Neural crest cell (in vitro differentiated cells): ENCODE measurements around the gene GSTA4. TPM values are rescaled to one million over a fixed set of nuclear protein-coding genes. Genes with fewer than 3 reads are reported as not detected.

Source experiments
- DNase-seq: peaks from one replicate; pipeline ENCODE4 v3.0.0; 2021; ENCODE audit warnings: low read depth, mixed read lengths, low spot score
- H3K27ac Mint-ChIP-seq: one replicate; pipeline ENCODE4 v1.8.0; 2021; ENCODE audit warnings: mild to moderate bottlenecking, mixed read lengths; ENCODE audit not compliant: unreplicated experiment
- H3K27me3 Mint-ChIP-seq: 2 replicates; pipeline ENCODE4 v1.8.0; 2021; ENCODE audit warnings: low read depth, mild to moderate bottlenecking, mixed read lengths
- H3K36me3 Mint-ChIP-seq: 2 replicates; pipeline ENCODE4 v1.8.0; 2021; ENCODE audit warnings: low read depth, mild to moderate bottlenecking, mixed read lengths
- H3K4me1 Mint-ChIP-seq: 2 replicates; pipeline ENCODE4 v1.8.0; 2021; ENCODE audit warnings: mixed read lengths
- H3K4me3 Mint-ChIP-seq: one replicate; pipeline ENCODE4 v1.8.0; 2021; ENCODE audit warnings: mild to moderate bottlenecking, mixed read lengths
- H3K9me3 Mint-ChIP-seq: 2 replicates; pipeline ENCODE4 v1.8.0; 2021; ENCODE audit warnings: mixed read lengths
- total RNA-seq: library from RNA; stranded (reverse); gene quantifications from 2 replicates; pipeline ENCODE4 v1.2.1, GENCODE V29; 2021
- TF ChIP-seq, protein P1 (sequence below): fragments of 200-600 bp; sonication (generic); conservative IDR thresholded peaks from 2 replicates; pipeline ENCODE4 v1.5.0; 2021; ENCODE audit warnings: antibody characterized with exemption, mild to moderate bottlenecking

GSTA4 gene
- total RNA-seq, 1 donor from 2014 or later, result 70.7 TPM

- Mint-ChIP-seq H3K36me3 (peaks cover 33% of the 10 kb centered on the region), H3K4me1 (peaks cover 20% of the 10 kb centered on the region), H3K9me3 (no peaks in the 10 kb centered on the region), H3K27ac (no peak overlapping the region), H3K4me3 (no peak overlapping the region), H3K27me3 (no peaks in the 10 kb centered on the region)
- TF ChIP-seq, protein P1, sequence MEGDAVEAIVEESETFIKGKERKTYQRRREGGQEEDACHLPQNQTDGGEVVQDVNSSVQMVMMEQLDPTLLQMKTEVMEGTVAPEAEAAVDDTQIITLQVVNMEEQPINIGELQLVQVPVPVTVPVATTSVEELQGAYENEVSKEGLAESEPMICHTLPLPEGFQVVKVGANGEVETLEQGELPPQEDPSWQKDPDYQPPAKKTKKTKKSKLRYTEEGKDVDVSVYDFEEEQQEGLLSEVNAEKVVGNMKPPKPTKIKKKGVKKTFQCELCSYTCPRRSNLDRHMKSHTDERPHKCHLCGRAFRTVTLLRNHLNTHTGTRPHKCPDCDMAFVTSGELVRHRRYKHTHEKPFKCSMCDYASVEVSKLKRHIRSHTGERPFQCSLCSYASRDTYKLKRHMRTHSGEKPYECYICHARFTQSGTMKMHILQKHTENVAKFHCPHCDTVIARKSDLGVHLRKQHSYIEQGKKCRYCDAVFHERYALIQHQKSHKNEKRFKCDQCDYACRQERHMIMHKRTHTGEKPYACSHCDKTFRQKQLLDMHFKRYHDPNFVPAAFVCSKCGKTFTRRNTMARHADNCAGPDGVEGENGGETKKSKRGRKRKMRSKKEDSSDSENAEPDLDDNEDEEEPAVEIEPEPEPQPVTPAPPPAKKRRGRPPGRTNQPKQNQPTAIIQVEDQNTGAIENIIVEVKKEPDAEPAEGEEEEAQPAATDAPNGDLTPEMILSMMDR, result no peak
- DNase-seq, result no peak
These were observed 37.8 kb upstream of the GSTA4 start for GRCh38 chr6:53032849-53033248.

DNA sequence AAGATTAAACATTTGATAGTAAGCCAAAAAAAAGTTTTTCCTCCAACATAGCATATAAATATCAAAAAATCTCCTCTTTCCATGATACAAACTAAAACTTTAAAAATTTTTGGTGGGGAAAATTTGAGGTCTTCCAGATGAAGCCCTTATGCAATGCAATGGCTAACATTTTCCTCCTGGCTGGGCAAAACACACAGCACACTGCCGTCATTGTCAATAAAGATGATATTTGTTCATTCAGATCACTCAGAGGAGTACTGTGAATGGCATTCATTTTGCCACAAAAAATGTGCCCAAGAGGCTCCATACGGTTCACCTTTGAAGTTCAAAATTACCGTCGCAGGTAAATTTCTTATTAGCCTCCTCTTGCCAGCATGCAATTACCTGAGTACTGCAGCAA lies 36.2 kb upstream of the GSTA4 start:
- peaks cover 30% of the 10 kb centered on the region for H3K36me3 Mint-ChIP-seq
- no peak for DNase-seq
- H3K4me1 Mint-ChIP-seq, result peaks cover 19% of the 10 kb centered on the region
- H3K4me3 Mint-ChIP-seq, result no peak overlapping the region
- no peak overlapping the region for H3K27ac Mint-ChIP-seq
- TF ChIP-seq, protein P1, result no peak
- H3K27me3 Mint-ChIP-seq, result no peaks in the 10 kb centered on the region
- H3K9me3 Mint-ChIP-seq, result no peaks in the 10 kb centered on the region

GRCh38 chr6:53029761-53030160 lies 34.7 kb upstream of the GSTA4 start:
- Mint-ChIP-seq H3K9me3 (no peaks in the 10 kb centered on the region), H3K36me3 (peaks cover 27% of the 10 kb centered on the region), H3K4me1 (peaks cover 24% of the 10 kb centered on the region), H3K4me3 (no peak overlapping the region), H3K27me3 (no peaks in the 10 kb centered on the region), H3K27ac (no peak overlapping the region)
- no peak for DNase-seq
- TF ChIP-seq, protein P1, result no peak

GRCh38 chr6:53029257-53029656 lies 34.2 kb upstream of the GSTA4 start:
- Mint-ChIP-seq H3K36me3 (peaks cover 24% of the 10 kb centered on the region), H3K27me3 (no peaks in the 10 kb centered on the region), H3K4me1 (peaks cover 24% of the 10 kb centered on the region), H3K9me3 (no peaks in the 10 kb centered on the region), H3K27ac (no peak overlapping the region), H3K4me3 (no peak overlapping the region)
- no peak for DNase-seq
- TF ChIP-seq, protein P1, result no peak

DNA sequence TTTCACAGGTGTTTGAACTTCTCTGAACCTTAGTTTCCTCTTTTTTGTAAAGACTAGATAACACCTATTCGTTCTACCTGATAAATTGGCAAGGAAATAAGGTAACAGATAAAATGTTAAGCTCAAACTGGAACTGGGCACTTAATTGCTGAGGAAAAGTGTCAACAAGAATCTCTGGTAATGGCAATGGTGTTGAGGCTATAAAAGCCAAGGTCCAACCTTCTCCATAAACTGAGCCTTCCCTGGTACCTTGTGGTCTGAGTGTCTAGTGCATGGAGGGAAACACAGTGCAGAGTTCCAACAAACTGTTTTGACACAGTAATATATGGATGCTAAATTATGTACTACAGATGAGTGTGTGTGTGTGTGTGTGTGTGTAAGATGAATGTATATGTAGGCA lies 33.4 kb upstream of the GSTA4 start:
- H3K4me3 Mint-ChIP-seq, result no peak overlapping the region
- no peak overlapping the region for H3K27ac Mint-ChIP-seq
- TF ChIP-seq, protein P1, result no peak
- peaks cover 3% of the 10 kb centered on the region for H3K9me3 Mint-ChIP-seq
- H3K36me3 Mint-ChIP-seq, result peaks cover 25% of the 10 kb centered on the region
- H3K4me1 Mint-ChIP-seq, result peaks cover 24% of the 10 kb centered on the region
- H3K27me3 Mint-ChIP-seq, result no peaks in the 10 kb centered on the region
- no peak for DNase-seq

GRCh38 chr6:53027131-53027718 lies 32.1 kb upstream of the GSTA4 start:
- Mint-ChIP-seq H3K4me3 (no peak overlapping the region), H3K27ac (no peak overlapping the region), H3K4me1 (peaks cover 20% of the 10 kb centered on the region), H3K27me3 (no peaks in the 10 kb centered on the region), H3K9me3 (peaks cover 3% of the 10 kb centered on the region), H3K36me3 (peaks cover 19% of the 10 kb centered on the region)
- TF ChIP-seq, protein P1, result no peak
- no peak for DNase-seq
